ENCODE results near the gene ADCY10.
"Not testable (repeated sequence)": the region's sequence is repeated elsewhere in the genome, so short reads cannot be mapped to it uniquely, and the experiment has no call there.

GRCh38 chr1:167865193-167865592, 48.7 kb downstream of the ADCY10 start:
- not testable (repeated sequence) for TF ChIP-seq CREB5 (CRISPR knock-in tag; IDR thresholded peaks at IDR 0.05; ENCODE audit: low read depth); CSDC2 (CRISPR knock-in tag; IDR thresholded peaks at IDR 0.05); TCF4 (CRISPR knock-in tag; IDR thresholded peaks at IDR 0.05; ENCODE audit: borderline replicate concordance); ZFP30 (CRISPR knock-in tag; IDR thresholded peaks at IDR 0.05); ZC3H10 (CRISPR knock-in tag; IDR thresholded peaks at IDR 0.05); CSRNP3 (CRISPR knock-in tag; IDR thresholded peaks at IDR 0.05); ARNTL (CRISPR knock-in tag; IDR thresholded peaks at IDR 0.05; ENCODE audit: borderline replicate concordance, low read depth); PATZ1 (CRISPR knock-in tag; IDR thresholded peaks at IDR 0.05; ENCODE audit: borderline replicate concordance); TSHZ2 (CRISPR knock-in tag; IDR thresholded peaks at IDR 0.05); RARB (CRISPR knock-in tag; IDR thresholded peaks at IDR 0.05); PPARA (CRISPR knock-in tag; IDR thresholded peaks at IDR 0.05; ENCODE audit: borderline replicate concordance); POU6F1 (CRISPR knock-in tag; IDR thresholded peaks at IDR 0.05; ENCODE audit: borderline replicate concordance, low read depth); ZNF565 (CRISPR knock-in tag; conservative IDR thresholded peaks at IDR 0.05; ENCODE audit: low read depth); ZNF70 (CRISPR knock-in tag; IDR thresholded peaks at IDR 0.05)

Measured in SK-N-SH treated with all-trans-retinoic acid at 6 μM for 48 hours (cell line).